Right hindlimb (tissue), 1 donor: ENCODE measurements around the gene DIRAS1.
"Not testable (repeated sequence)": the region's sequence is repeated elsewhere in the genome, so short reads cannot be mapped to it uniquely, and the experiment has no call there.

Experiments used
- DNase-seq: peaks from one replicate; pipeline ENCODE4 v3.0.0-alpha.2; 2018

The DIRAS1 gene

DNA sequence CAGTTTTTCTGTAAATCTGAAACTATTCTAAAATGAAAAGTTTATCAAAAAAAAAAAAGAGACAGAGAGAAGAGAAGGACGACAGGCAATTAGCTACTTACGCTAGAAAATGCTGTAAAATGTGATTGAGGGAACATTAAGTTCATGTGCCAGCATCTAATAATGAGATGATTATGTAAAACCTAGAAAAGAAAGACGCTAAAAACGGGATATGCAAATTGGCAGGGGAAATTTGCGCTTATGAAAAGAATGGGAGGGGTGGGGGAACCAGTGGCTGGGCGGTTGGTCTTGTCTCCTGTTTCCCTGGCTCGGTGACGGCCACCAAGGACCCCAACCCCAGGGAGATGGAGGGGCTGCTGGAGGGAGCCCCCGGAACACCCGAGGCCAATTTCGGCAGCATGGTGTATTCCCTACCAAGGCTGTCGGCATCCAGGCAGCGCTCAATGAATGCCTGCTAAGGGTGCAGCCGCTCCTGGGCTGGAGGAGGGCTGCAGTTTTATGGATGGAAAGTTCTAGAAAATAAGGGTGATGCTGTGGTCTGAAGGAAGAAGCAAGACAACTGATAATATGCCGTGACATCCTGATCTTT is 52.9 kb downstream of the DIRAS1 start:
- DNase-seq, result no peak

DNA sequence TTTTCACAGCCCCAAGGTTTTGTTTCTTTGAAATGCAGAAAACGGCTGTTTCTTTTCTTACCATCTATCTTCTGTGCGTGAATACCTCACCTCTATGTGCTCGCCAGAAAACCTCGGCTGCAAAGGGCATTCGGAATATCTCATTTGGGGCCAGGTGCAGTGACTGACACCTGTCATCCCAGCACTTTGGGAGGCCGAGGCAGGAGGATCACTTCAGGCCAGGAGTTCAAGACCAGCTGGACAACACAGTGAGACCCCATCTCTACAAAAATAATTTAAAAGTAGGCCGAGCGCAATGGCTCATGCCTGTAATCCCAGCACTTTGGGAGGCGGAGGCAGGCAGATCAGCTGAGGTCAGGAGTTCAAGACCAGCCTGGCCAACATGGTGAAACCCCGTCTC is 53.8 kb downstream of the DIRAS1 start:
- DNase-seq, result not testable (repeated sequence)

DNA sequence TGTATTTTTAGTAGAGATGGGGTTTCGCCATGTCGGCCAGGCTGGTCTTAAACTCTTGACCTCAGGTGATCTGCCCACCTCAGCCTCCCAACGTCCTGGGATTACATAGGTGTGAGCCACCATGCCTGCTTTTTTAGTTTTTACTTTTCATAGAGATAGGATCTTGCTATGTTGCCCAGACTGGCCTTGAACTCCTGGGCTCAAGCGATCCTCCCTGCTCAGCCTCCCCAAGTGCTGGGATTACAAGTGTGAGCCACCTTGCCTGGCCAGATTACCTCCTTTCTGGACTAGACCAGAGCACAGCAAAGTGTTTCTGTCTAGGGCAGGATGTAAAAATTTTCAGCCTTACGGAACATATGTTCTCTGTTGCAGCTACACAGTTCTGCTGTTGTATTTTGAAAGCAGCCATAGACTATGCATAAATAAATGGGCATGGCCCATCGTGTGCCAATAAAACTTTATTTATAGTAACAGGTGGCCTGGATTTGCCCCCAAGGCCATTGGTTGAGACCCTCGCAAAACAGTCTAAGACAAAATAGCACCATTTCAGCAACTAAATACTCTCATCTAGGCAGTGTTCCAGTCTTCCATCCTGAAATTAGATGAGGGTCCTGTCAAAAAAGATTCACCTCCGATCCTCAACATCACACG is 54.7 kb downstream of the DIRAS1 start:
- DNase-seq, result no peak

DNA sequence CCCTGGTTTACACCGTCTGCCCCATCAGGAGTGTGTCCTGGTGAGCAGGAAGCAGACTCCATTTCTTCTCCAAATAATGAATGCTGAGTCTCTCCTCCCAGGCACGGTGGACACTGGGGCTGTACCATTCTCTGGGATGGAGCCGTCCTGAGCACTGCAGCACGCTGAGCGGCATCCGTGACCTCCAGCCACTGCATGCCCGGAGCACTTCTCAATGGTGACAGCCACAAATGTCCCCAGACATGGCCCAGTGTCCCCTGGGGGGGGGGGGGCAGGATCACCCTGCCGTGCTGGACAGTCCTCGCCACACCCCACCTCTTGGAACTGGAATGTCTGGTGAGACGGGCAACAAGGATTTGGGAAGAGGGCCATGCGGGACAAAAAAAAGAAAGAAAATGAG is 56.1 kb downstream of the DIRAS1 start:
- DNase-seq, result no peak
